ENCODE results near the gene CHRM5.

CHRM5 gene

DNA sequence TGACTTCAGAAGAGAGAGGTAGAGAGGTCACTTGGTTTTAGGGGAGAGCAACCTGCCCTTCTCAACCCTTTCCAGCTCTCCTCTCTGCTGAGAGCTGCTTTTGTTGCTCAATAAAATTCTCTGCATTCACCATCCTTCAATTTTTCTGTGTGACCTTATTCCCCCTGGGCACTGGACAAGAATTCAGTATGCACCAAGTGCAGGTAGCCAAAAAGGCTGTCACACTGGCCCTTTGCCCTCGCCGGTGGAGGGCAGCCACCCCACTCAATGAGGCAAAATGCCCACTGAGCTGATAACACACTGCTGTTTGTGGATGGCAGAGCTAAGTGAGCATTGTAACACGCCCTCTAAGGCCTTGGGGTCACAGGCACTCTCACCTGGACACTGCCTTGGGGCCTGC, 146.4 kb downstream of the CHRM5 start:
- Histone ChIP-seq H3K9ac (ENCODE audit: low read depth, low read length, poor library complexity, severe bottlenecking) (no peak overlapping the region), H4K20me1 (ENCODE audit: insufficient read depth, low read length, poor library complexity, severe bottlenecking) (no peaks in the 10 kb centered on the region), H3K4me1 (ENCODE audit: insufficient read depth, low read length, poor library complexity, severe bottlenecking) (peaks cover 3% of the 10 kb centered on the region), H3K79me2 (ENCODE audit: insufficient read depth, low read length) (no peaks in the 10 kb centered on the region), H3K36me3 (ENCODE audit: insufficient read depth, low read length) (no peaks in the 10 kb centered on the region), H3K9me2 (replicated peaks; ENCODE audit: low read depth, low read length) (no peaks in the 10 kb centered on the region), H2AFZ (ENCODE audit: low read length) (no peak overlapping the region), H3F3A (ENCODE audit: low read depth) (no peaks in the 10 kb centered on the region), H3K9me3 (ENCODE audit: insufficient read depth, low read depth, low read length) (no peaks in the 10 kb centered on the region), H3K27me3 (ENCODE audit: insufficient read depth, low read length, poor library complexity, severe bottlenecking) (no peaks in the 10 kb centered on the region), H3K4me3 (ENCODE audit: low read length, poor library complexity, severe bottlenecking) (no peak overlapping the region), H3K4me2 (ENCODE audit: low read depth, low read length, poor library complexity, severe bottlenecking) (no peak overlapping the region)
- TF ChIP-seq EZH2phosphoT487 (IDR thresholded peaks at IDR 0.05; ENCODE audit: borderline replicate concordance) (no peak), CTCF (conservative IDR thresholded peaks at IDR 0.05; ENCODE audit: low read length) (no peak)

GRCh38 chr15:34116620-34117019, 148.3 kb downstream of the CHRM5 start:
- Histone ChIP-seq H3K9ac (ENCODE audit: low read depth, low read length, poor library complexity, severe bottlenecking) (no peak overlapping the region), H4K20me1 (ENCODE audit: insufficient read depth, low read length, poor library complexity, severe bottlenecking) (no peaks in the 10 kb centered on the region), H3K79me2 (ENCODE audit: insufficient read depth, low read length) (no peaks in the 10 kb centered on the region), H3K9me3 (ENCODE audit: insufficient read depth, low read depth, low read length) (no peaks in the 10 kb centered on the region), H3K4me2 (ENCODE audit: low read depth, low read length, poor library complexity, severe bottlenecking) (no peak overlapping the region), H2AFZ (ENCODE audit: low read length) (no peak overlapping the region), H3F3A (ENCODE audit: low read depth) (no peaks in the 10 kb centered on the region), H3K4me1 (ENCODE audit: insufficient read depth, low read length, poor library complexity, severe bottlenecking) (no peaks in the 10 kb centered on the region), H3K36me3 (ENCODE audit: insufficient read depth, low read length) (no peaks in the 10 kb centered on the region), H3K4me3 (ENCODE audit: low read length, poor library complexity, severe bottlenecking) (no peak overlapping the region), H3K27me3 (ENCODE audit: insufficient read depth, low read length, poor library complexity, severe bottlenecking) (no peaks in the 10 kb centered on the region), H3K9me2 (replicated peaks; ENCODE audit: low read depth, low read length) (no peaks in the 10 kb centered on the region)
- no peak for TF ChIP-seq EZH2phosphoT487 (IDR thresholded peaks at IDR 0.05; ENCODE audit: borderline replicate concordance)
- TF ChIP-seq CTCF (conservative IDR thresholded peaks at IDR 0.05; ENCODE audit: low read length), result no peak
